Neural cell (in vitro differentiated cells): ENCODE data around the gene MARK3. TPM values are rescaled to one million over a fixed set of nuclear protein-coding genes. Genes with fewer than 3 reads are reported as not detected.

Experiments
- H2AFZ ChIP-seq: fragments of 200-600, 300-800 bp; sonication (generic), shearing (Covaris generic); 2 replicates; pipeline ENCODE4 v1.6.0; 2014; ENCODE audit warnings: low read depth, mild to moderate bottlenecking, antibody characterized with exemption, low read length, moderate library complexity
- H3F3A ChIP-seq: fragments of 200-600 bp; shearing (Covaris generic); 2 replicates; pipeline ENCODE4 v1.6.1; 2016; ENCODE audit warnings: mild to moderate bottlenecking, moderate library complexity, mixed read lengths, antibody characterized with exemption, low read length; ENCODE audit not compliant: insufficient read depth, poor library complexity, severe bottlenecking
- H3K27ac ChIP-seq: fragments of 200-600, 300-800 bp; sonication (generic), shearing (Covaris generic); 2 replicates; pipeline ENCODE4 v1.5.1; 2014; ENCODE audit warnings: mild to moderate bottlenecking, low read length, moderate library complexity
- H3K27me3 ChIP-seq: fragments of 300-800, 200-600 bp; sonication (generic), shearing (Covaris generic); 2 replicates; pipeline ENCODE4 v1.6.0; 2014; ENCODE audit warnings: mild to moderate bottlenecking, low read depth, low read length, moderate library complexity; ENCODE audit not compliant: insufficient read depth
- H3K36me3 ChIP-seq: fragments of 300-800, 200-600 bp; sonication (generic), shearing (Covaris generic); 2 replicates; pipeline ENCODE4 v1.5.1; 2014; ENCODE audit warnings: mild to moderate bottlenecking, antibody characterized with exemption, low read length, moderate library complexity; ENCODE audit not compliant: insufficient read depth
- H3K4me2 ChIP-seq: fragments of 300-800, 200-600 bp; sonication (generic), shearing (Covaris generic); 2 replicates; pipeline ENCODE4 v1.6.0; 2014; ENCODE audit warnings: mild to moderate bottlenecking, low read length
- H3K4me3 ChIP-seq: fragments of 300-800, 200-600 bp; sonication (generic), shearing (Covaris generic); 2 replicates; pipeline ENCODE4 v1.5.1; 2014; ENCODE audit warnings: mild to moderate bottlenecking, low read length, moderate library complexity
- H3K79me2 ChIP-seq: fragments of 200-600 bp; shearing (Covaris generic); replicated peaks from 2 replicates; pipeline ENCODE4 v1.6.0; 2014; ENCODE audit warnings: mild to moderate bottlenecking, low read length, moderate library complexity; ENCODE audit not compliant: insufficient read depth
- H3K9ac ChIP-seq: fragments of 300-800, 200-600 bp; sonication (generic), shearing (Covaris generic); 2 replicates; pipeline ENCODE4 v1.6.1; 2016; ENCODE audit warnings: mild to moderate bottlenecking, low read length, mixed read lengths
- H3K9me2 ChIP-seq: fragments of 200-600 bp; shearing (Covaris generic); 2 replicates; pipeline ENCODE4 v1.6.1; 2016; ENCODE audit warnings: mild to moderate bottlenecking, low read length, mixed read lengths; ENCODE audit not compliant: insufficient read depth
- H3K9me3 ChIP-seq: fragments of 200-600, 300-800 bp; sonication (generic), shearing (Covaris generic); 2 replicates; pipeline ENCODE4 v1.6.1; 2016; ENCODE audit warnings: mild to moderate bottlenecking, mixed run types, low read length, moderate library complexity, mixed read lengths
- H4K20me1 ChIP-seq: fragments of 200-600 bp; shearing (Covaris generic); 2 replicates; pipeline ENCODE4 v1.6.1; 2016; ENCODE audit warnings: mild to moderate bottlenecking, mixed run types; ENCODE audit not compliant: insufficient read depth
- EP300 ChIP-seq: fragments of 450-650 bp; conservative IDR thresholded peaks from 2 replicates; pipeline ENCODE4 v1.6.1; 2014; ENCODE audit warnings: antibody characterized with exemption, mild to moderate bottlenecking, moderate library complexity; ENCODE audit not compliant: poor library complexity, severe bottlenecking
- EZH2 ChIP-seq: fragments of 200-600, 300-800 bp; shearing (Covaris generic), sonication (generic); IDR thresholded peaks from 2 replicates; pipeline ENCODE4 v1.6.1; 2014; ENCODE audit warnings: antibody characterized with exemption, low read length, borderline replicate concordance, mild to moderate bottlenecking; ENCODE audit not compliant: insufficient read depth, poor library complexity, severe bottlenecking
- MXI1 ChIP-seq: fragments of 450-650 bp; conservative IDR thresholded peaks from 2 replicates; pipeline ENCODE4 v1.6.1; 2014; ENCODE audit warnings: antibody characterized with exemption, mild to moderate bottlenecking; ENCODE audit not compliant: poor library complexity, severe bottlenecking
- POLR2AphosphoS5 ChIP-seq: IDR thresholded peaks from 2 replicates; pipeline ENCODE4 v1.6.1; 2012
- RAD21 ChIP-seq: fragments of 450-650 bp; conservative IDR thresholded peaks from 2 replicates; pipeline ENCODE4 v1.6.1; 2014; ENCODE audit warnings: antibody characterized with exemption, mild to moderate bottlenecking, moderate library complexity
- REST ChIP-seq: IDR thresholded peaks from 2 replicates; pipeline ENCODE4 v1.6.1; 2012; ENCODE audit warnings: borderline replicate concordance
- SMC3 ChIP-seq: fragments of 450-650 bp; conservative IDR thresholded peaks from 2 replicates; pipeline ENCODE4 v1.6.1; 2014; ENCODE audit warnings: antibody characterized with exemption, mild to moderate bottlenecking, moderate library complexity; ENCODE audit not compliant: poor library complexity
- TAF1 ChIP-seq: IDR thresholded peaks from 2 replicates; pipeline ENCODE4 v1.6.1; 2012; ENCODE audit warnings: low read depth
- polyA plus RNA-seq: library from polyadenylated mRNA; depleted of rRNA; stranded (reverse); fragments of >200 nt; gene quantifications from 2 replicates; pipeline ENCODE4 v1.2.3, GENCODE V29; 2014
- TF ChIP-seq, protein P1 (sequence below): fragments of 450-650 bp; IDR thresholded peaks from 2 replicates; pipeline ENCODE4 v1.5.1; 2014; ENCODE audit warnings: antibody characterized with exemption, mild to moderate bottlenecking, moderate library complexity; ENCODE audit not compliant: poor library complexity, severe bottlenecking

The MARK3 gene
- polyA plus RNA-seq, 1 donor from 2014 or later: 158 TPM

GRCh38 chr14:103522649-103523574 lies 137.7 kb downstream of the MARK3 start, which contains the start of gene CKB:
TSS of gene CKB (minus strand) at chr14:103522830. CDS start at chr14:103522493, 337 bp downstream.
- Histone ChIP-seq H3K9me3 (no peaks in the 10 kb centered on the region), H3K4me2 (peak within 1 kb of the TSS; percentile 68), H3K9ac (peak within 1 kb of the TSS; percentile 97), H3K27ac (peak within 1 kb of the TSS; percentile 90), H3K4me3 (peak within 1 kb of the TSS; percentile 91), H3K79me2 (peaks cover 17% of the 10 kb centered on the region), H3K27me3 (no peaks in the 10 kb centered on the region), H3K36me3 (peaks cover 7% of the 10 kb centered on the region), H3K9me2 (no peaks in the 10 kb centered on the region), H3F3A (no peaks in the 10 kb centered on the region), H4K20me1 (peaks cover 19% of the 10 kb centered on the region), H2AFZ (peak within 1 kb of the TSS; percentile 33)
- TF ChIP-seq TAF1: peak; percentile 95
- no peak for TF ChIP-seq EZH2
- peak; percentile 93 for TF ChIP-seq POLR2AphosphoS5
- TF ChIP-seq EP300: peak; percentile 40
- TF ChIP-seq, protein P1, sequence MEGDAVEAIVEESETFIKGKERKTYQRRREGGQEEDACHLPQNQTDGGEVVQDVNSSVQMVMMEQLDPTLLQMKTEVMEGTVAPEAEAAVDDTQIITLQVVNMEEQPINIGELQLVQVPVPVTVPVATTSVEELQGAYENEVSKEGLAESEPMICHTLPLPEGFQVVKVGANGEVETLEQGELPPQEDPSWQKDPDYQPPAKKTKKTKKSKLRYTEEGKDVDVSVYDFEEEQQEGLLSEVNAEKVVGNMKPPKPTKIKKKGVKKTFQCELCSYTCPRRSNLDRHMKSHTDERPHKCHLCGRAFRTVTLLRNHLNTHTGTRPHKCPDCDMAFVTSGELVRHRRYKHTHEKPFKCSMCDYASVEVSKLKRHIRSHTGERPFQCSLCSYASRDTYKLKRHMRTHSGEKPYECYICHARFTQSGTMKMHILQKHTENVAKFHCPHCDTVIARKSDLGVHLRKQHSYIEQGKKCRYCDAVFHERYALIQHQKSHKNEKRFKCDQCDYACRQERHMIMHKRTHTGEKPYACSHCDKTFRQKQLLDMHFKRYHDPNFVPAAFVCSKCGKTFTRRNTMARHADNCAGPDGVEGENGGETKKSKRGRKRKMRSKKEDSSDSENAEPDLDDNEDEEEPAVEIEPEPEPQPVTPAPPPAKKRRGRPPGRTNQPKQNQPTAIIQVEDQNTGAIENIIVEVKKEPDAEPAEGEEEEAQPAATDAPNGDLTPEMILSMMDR: no peak
- peak; percentile 86 for TF ChIP-seq REST
- TF ChIP-seq MXI1: no peak
- no peak for TF ChIP-seq SMC3
- no peak for TF ChIP-seq RAD21

GRCh38 chr14:103523575-103523954 lies 138.3 kb downstream of the MARK3 start:
- Histone ChIP-seq H2AFZ (no peak overlapping the region), H3K9ac (peak overlapping the region; percentile 97), H4K20me1 (peaks cover 19% of the 10 kb centered on the region), H3K79me2 (peaks cover 24% of the 10 kb centered on the region), H3K27ac (peak overlapping the region; percentile 78), H3K4me2 (peak overlapping the region; percentile 68), H3K4me3 (peak overlapping the region; percentile 81), H3K9me3 (no peaks in the 10 kb centered on the region), H3K36me3 (peaks cover 7% of the 10 kb centered on the region), H3K27me3 (no peaks in the 10 kb centered on the region), H3K9me2 (no peaks in the 10 kb centered on the region), H3F3A (no peaks in the 10 kb centered on the region)
- TF ChIP-seq REST (no peak), EP300 (no peak), POLR2AphosphoS5 (no peak), RAD21 (no peak), EZH2 (no peak)
- TF ChIP-seq, protein P1: no peak
